ENCODE data around the gene METTL16.

The METTL16 gene

GRCh38 chr17:2375406-2375805 is 136.3 kb downstream of the METTL16 start:
- peaks cover 21% of the 10 kb centered on the region for H3K79me1 ChIP-seq (ENCODE audit: low read length)
- H3K4me3 ChIP-seq (ENCODE audit: low read depth, low read length): no peak overlapping the region
- H2BK12ac ChIP-seq (ENCODE audit: low read length): no peak overlapping the region
- DNase-seq: peak; percentile 42 to 59
- peak overlapping the region; percentile 18 for H4K8ac ChIP-seq (ENCODE audit: low read depth, low read length)
- H2BK120ac ChIP-seq (ENCODE audit: insufficient read depth, low read length, poor library complexity): peak overlapping the region; percentile 12
- H3K9me3 ChIP-seq (ENCODE audit: insufficient read depth, low read depth, low read length): peaks cover 5% of the 10 kb centered on the region
- no peak overlapping the region for H3K4ac ChIP-seq (ENCODE audit: low read depth, low read length)
- no peaks in the 10 kb centered on the region for H3K27me3 ChIP-seq (ENCODE audit: insufficient read depth, low read length)
- H2BK5ac ChIP-seq (ENCODE audit: low read depth, low read length, poor library complexity): peak overlapping the region; percentile 57
- no CpG with 5 or more reads among the region's 19 CpGs for WGBS (ENCODE audit: extremely low coverage, insufficient coverage, insufficient read length)
- peak overlapping the region; percentile 83 for H3K27ac ChIP-seq (ENCODE audit: low read depth, low read length)
- H4K91ac ChIP-seq (ENCODE audit: low read depth, low read length): peak overlapping the region; percentile 49
- peak overlapping the region; percentile 51 for H3K14ac ChIP-seq (ENCODE audit: low read length)
- no peak overlapping the region for H3K4me2 ChIP-seq (ENCODE audit: low read length)
- peaks cover 28 to 36% of the 10 kb centered on the region in 2 experiments for H3K4me1 ChIP-seq (ENCODE audit: control insufficient read depth in 1 of 2, insufficient read depth in 2 of 2, low read length in 2 of 2)
- no peak overlapping the region for H2AFZ ChIP-seq (ENCODE audit: insufficient read depth, low read length, poor library complexity)
- H3K9ac ChIP-seq (ENCODE audit: low read length): no peak overlapping the region
- H3K79me2 ChIP-seq (ENCODE audit: control insufficient read depth, insufficient read depth, low read length, poor library complexity): no peaks in the 10 kb centered on the region
- H2AK5ac ChIP-seq (ENCODE audit: low read length): no peak overlapping the region
- peaks cover 55 to 59% of the 10 kb centered on the region in 2 experiments for H3K36me3 ChIP-seq (ENCODE audit: control insufficient read depth in 1 of 2, insufficient read depth in 2 of 2, low read length in 2 of 2)
- H4K12ac ChIP-seq (ENCODE audit: low read depth, low read length): no peak overlapping the region
- peak overlapping the region; percentile 23 for H3K18ac ChIP-seq (ENCODE audit: low read length)
- H3K23ac ChIP-seq (ENCODE audit: low read length): no peak overlapping the region

- peaks cover 53 to 62% of the 10 kb centered on the region in 2 experiments for H3K36me3 ChIP-seq (ENCODE audit: control insufficient read depth in 1 of 2, insufficient read depth in 2 of 2, low read length in 2 of 2)
- H3K4me3 ChIP-seq (ENCODE audit: low read depth, low read length): no peak overlapping the region
- no peak overlapping the region for H2AK5ac ChIP-seq (ENCODE audit: low read length)
- no peak overlapping the region for H3K18ac ChIP-seq (ENCODE audit: low read length)
- WGBS (ENCODE audit: extremely low coverage, insufficient coverage, insufficient read length): no CpG with 5 or more reads among the region's 11 CpGs
- no peak overlapping the region for H2BK120ac ChIP-seq (ENCODE audit: insufficient read depth, low read length, poor library complexity)
- H3K23ac ChIP-seq (ENCODE audit: low read length): no peak overlapping the region
- peaks cover 4% of the 10 kb centered on the region for H3K9me3 ChIP-seq (ENCODE audit: insufficient read depth, low read depth, low read length)
- peaks cover 21 to 29% of the 10 kb centered on the region in 2 experiments for H3K4me1 ChIP-seq (ENCODE audit: control insufficient read depth in 1 of 2, insufficient read depth in 2 of 2, low read length in 2 of 2)
- H3K4me2 ChIP-seq (ENCODE audit: low read length): peak overlapping the region; percentile 15
- no peak overlapping the region for H2BK12ac ChIP-seq (ENCODE audit: low read length)
- no peaks in the 10 kb centered on the region for H3K79me2 ChIP-seq (ENCODE audit: control insufficient read depth, insufficient read depth, low read length, poor library complexity)
- no peak overlapping the region for H4K12ac ChIP-seq (ENCODE audit: low read depth, low read length)
- DNase-seq: peak; percentile 89 to 95
- H3K9ac ChIP-seq (ENCODE audit: low read length): no peak overlapping the region
- H2AFZ ChIP-seq (ENCODE audit: insufficient read depth, low read length, poor library complexity): no peak overlapping the region
- H3K27me3 ChIP-seq (ENCODE audit: insufficient read depth, low read length): no peaks in the 10 kb centered on the region
- peaks cover 17% of the 10 kb centered on the region for H3K79me1 ChIP-seq (ENCODE audit: low read length)
- H3K27ac ChIP-seq (ENCODE audit: low read depth, low read length): peak overlapping the region; percentile 83
- H3K4ac ChIP-seq (ENCODE audit: low read depth, low read length): no peak overlapping the region
- H4K91ac ChIP-seq (ENCODE audit: low read depth, low read length): peak overlapping the region; percentile 49
- peak overlapping the region; percentile 57 for H2BK5ac ChIP-seq (ENCODE audit: low read depth, low read length, poor library complexity)
- H3K14ac ChIP-seq (ENCODE audit: low read length): no peak overlapping the region
- no peak overlapping the region for H4K8ac ChIP-seq (ENCODE audit: low read depth, low read length)
These were observed 137.0 kb downstream of the METTL16 start for GRCh38 chr17:2374549-2375285.

- peaks cover 3% of the 10 kb centered on the region for H3K9me3 ChIP-seq (ENCODE audit: insufficient read depth, low read depth, low read length)
- H2AK5ac ChIP-seq (ENCODE audit: low read length): no peak overlapping the region
- H3K4me1 ChIP-seq (ENCODE audit: control insufficient read depth in 1 of 2, insufficient read depth in 2 of 2, low read length in 2 of 2): peaks cover 16 to 24% of the 10 kb centered on the region in 2 experiments
- H2BK12ac ChIP-seq (ENCODE audit: low read length): no peak overlapping the region
- no CpG with 5 or more reads among the region's 18 CpGs for WGBS (ENCODE audit: extremely low coverage, insufficient coverage, insufficient read length)
- H3K4me2 ChIP-seq (ENCODE audit: low read length): no peak overlapping the region
- H4K12ac ChIP-seq (ENCODE audit: low read depth, low read length): no peak overlapping the region
- no peak overlapping the region for H3K23ac ChIP-seq (ENCODE audit: low read length)
- H3K4me3 ChIP-seq (ENCODE audit: low read depth, low read length): no peak overlapping the region
- H3K79me2 ChIP-seq (ENCODE audit: control insufficient read depth, insufficient read depth, low read length, poor library complexity): no peaks in the 10 kb centered on the region
- no peak for DNase-seq
- H3K9ac ChIP-seq (ENCODE audit: low read length): no peak overlapping the region
- H4K8ac ChIP-seq (ENCODE audit: low read depth, low read length): no peak overlapping the region
- H3K36me3 ChIP-seq (ENCODE audit: control insufficient read depth in 1 of 2, insufficient read depth in 2 of 2, low read length in 2 of 2): peaks cover 41 to 55% of the 10 kb centered on the region in 2 experiments
- no peak overlapping the region for H2BK120ac ChIP-seq (ENCODE audit: insufficient read depth, low read length, poor library complexity)
- H3K18ac ChIP-seq (ENCODE audit: low read length): no peak overlapping the region
- no peak overlapping the region for H2BK5ac ChIP-seq (ENCODE audit: low read depth, low read length, poor library complexity)
- H3K27ac ChIP-seq (ENCODE audit: low read depth, low read length): no peak overlapping the region
- no peaks in the 10 kb centered on the region for H3K27me3 ChIP-seq (ENCODE audit: insufficient read depth, low read length)
- no peak overlapping the region for H3K14ac ChIP-seq (ENCODE audit: low read length)
- H3K79me1 ChIP-seq (ENCODE audit: low read length): peaks cover 13% of the 10 kb centered on the region
- no peak overlapping the region for H3K4ac ChIP-seq (ENCODE audit: low read depth, low read length)
- no peak overlapping the region for H4K91ac ChIP-seq (ENCODE audit: low read depth, low read length)
- H2AFZ ChIP-seq (ENCODE audit: insufficient read depth, low read length, poor library complexity): no peak overlapping the region
These were observed 138.5 kb downstream of the METTL16 start for GRCh38 chr17:2373179-2373578.

- Histone ChIP-seq H3K36me3 (ENCODE audit: control insufficient read depth in 1 of 2, insufficient read depth in 2 of 2, low read length in 2 of 2) (peaks cover 40 to 54% of the 10 kb centered on the region in 2 experiments), H3K79me2 (ENCODE audit: control insufficient read depth, insufficient read depth, low read length, poor library complexity) (no peaks in the 10 kb centered on the region), H2BK12ac (ENCODE audit: low read length) (no peak overlapping the region), H4K8ac (ENCODE audit: low read depth, low read length) (no peak overlapping the region), H3K27me3 (ENCODE audit: insufficient read depth, low read length) (no peaks in the 10 kb centered on the region), H3K23ac (ENCODE audit: low read length) (no peak overlapping the region), H3K18ac (ENCODE audit: low read length) (no peak overlapping the region), H3K9ac (ENCODE audit: low read length) (no peak overlapping the region), H4K12ac (ENCODE audit: low read depth, low read length) (no peak overlapping the region), H2AK5ac (ENCODE audit: low read length) (no peak overlapping the region), H2AFZ (ENCODE audit: insufficient read depth, low read length, poor library complexity) (no peak overlapping the region), H3K4me1 (ENCODE audit: control insufficient read depth in 1 of 2, insufficient read depth in 2 of 2, low read length in 2 of 2) (peaks cover 16 to 24% of the 10 kb centered on the region in 2 experiments), H4K91ac (ENCODE audit: low read depth, low read length) (no peak overlapping the region), H3K4me2 (ENCODE audit: low read length) (no peak overlapping the region), H2BK5ac (ENCODE audit: low read depth, low read length, poor library complexity) (no peak overlapping the region), H2BK120ac (ENCODE audit: insufficient read depth, low read length, poor library complexity) (no peak overlapping the region), H3K4ac (ENCODE audit: low read depth, low read length) (no peak overlapping the region), H3K14ac (ENCODE audit: low read length) (no peak overlapping the region), H3K4me3 (ENCODE audit: low read depth, low read length) (no peak overlapping the region), H3K79me1 (ENCODE audit: low read length) (peaks cover 13% of the 10 kb centered on the region), H3K9me3 (ENCODE audit: insufficient read depth, low read depth, low read length) (peaks cover 3% of the 10 kb centered on the region), H3K27ac (ENCODE audit: low read depth, low read length) (no peak overlapping the region)
- DNase-seq: no peak
- WGBS (ENCODE audit: extremely low coverage, insufficient coverage, insufficient read length): no CpG with 5 or more reads among the region's 16 CpGs
These were observed 139.0 kb downstream of the METTL16 start for GRCh38 chr17:2372681-2373080.
